Measurements from ENCODE around the gene PML.

PML gene, protein sequence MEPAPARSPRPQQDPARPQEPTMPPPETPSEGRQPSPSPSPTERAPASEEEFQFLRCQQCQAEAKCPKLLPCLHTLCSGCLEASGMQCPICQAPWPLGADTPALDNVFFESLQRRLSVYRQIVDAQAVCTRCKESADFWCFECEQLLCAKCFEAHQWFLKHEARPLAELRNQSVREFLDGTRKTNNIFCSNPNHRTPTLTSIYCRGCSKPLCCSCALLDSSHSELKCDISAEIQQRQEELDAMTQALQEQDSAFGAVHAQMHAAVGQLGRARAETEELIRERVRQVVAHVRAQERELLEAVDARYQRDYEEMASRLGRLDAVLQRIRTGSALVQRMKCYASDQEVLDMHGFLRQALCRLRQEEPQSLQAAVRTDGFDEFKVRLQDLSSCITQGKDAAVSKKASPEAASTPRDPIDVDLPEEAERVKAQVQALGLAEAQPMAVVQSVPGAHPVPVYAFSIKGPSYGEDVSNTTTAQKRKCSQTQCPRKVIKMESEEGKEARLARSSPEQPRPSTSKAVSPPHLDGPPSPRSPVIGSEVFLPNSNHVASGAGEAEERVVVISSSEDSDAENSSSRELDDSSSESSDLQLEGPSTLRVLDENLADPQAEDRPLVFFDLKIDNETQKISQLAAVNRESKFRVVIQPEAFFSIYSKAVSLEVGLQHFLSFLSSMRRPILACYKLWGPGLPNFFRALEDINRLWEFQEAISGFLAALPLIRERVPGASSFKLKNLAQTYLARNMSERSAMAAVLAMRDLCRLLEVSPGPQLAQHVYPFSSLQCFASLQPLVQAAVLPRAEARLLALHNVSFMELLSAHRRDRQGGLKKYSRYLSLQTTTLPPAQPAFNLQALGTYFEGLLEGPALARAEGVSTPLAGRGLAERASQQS

DNA sequence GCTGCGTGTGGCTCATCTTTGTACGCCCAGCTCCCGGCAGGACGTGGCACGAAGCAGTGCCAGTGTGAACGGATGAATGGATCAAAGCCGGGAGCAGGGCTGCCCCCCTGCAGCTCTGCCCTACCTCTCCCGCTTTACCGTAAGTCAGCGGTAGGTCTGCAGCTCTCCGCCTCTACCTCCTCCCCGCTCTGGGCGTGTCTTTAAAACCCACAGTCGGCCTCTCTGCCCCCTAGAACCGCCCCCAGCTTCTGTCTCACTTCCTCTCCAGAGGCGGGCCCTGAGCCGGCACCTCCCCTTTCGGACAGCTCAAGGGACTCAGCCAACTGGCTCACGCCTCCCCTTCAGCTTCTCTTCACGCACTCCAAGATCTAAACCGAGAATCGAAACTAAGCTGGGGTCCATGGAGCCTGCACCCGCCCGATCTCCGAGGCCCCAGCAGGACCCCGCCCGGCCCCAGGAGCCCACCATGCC is at the start of gene PML:
Gene PML, plus strand, starts transcription at position 304 of the 471 bp plus-strand sequence. Its CDS starts 97 bp downstream, at position 401.
- DNase-seq (ENCODE audit: low spot score), result peak; percentile 97

DNA sequence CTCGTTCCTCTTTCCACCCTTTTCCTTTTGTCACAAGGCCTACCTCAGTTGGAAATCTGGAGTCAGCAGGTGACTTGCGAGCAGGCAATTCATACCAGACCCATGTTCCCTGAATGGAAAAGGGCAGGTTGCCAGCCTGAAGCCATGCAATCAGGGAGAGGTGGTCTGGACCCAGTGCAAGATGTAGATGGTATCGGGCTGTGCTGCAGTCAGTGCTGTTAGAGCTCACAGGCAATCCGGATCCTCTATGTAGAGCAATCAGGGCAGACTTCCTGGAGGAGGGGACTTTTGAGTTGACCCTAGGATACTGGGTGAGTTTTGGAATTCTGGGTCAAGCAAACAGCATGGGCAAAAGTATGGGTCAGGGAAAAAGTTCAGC is 49.4 kb upstream of the PML start:
- no peak for DNase-seq (ENCODE audit: low spot score)

DNA sequence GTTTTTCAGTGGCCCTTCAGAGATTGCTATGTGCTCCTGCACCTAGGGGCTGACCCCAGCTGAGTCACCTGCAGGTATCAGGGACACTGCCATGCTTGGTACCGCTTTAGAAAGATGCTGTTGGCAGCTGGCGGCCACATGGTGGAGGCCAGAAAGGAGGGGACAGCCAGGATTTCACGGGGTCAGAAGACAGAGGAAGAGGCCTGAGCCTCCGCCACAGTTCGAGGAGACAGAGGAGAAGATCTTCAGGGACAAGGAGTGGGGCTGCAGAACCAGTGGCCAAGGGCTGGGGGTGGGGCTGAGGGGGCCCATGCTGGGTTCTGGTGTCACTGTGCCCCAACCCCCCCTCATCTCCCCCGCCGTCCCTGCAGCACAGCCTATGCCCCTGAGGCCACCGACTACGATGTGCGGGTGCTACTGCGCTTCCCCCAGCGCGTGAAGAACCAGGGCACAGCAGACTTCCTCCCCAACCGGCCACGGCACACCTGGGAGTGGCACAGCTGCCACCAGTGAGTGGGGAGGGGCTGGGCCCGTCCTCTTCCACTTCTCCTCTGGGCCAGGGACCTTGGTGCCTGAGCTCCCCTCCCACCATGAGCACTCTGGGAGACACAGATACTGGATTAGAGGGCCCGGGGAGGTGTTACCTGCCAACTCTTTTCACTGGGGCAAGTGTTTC is 48.3 kb upstream of the PML start:
- no peak for DNase-seq (ENCODE audit: low spot score)

DNA sequence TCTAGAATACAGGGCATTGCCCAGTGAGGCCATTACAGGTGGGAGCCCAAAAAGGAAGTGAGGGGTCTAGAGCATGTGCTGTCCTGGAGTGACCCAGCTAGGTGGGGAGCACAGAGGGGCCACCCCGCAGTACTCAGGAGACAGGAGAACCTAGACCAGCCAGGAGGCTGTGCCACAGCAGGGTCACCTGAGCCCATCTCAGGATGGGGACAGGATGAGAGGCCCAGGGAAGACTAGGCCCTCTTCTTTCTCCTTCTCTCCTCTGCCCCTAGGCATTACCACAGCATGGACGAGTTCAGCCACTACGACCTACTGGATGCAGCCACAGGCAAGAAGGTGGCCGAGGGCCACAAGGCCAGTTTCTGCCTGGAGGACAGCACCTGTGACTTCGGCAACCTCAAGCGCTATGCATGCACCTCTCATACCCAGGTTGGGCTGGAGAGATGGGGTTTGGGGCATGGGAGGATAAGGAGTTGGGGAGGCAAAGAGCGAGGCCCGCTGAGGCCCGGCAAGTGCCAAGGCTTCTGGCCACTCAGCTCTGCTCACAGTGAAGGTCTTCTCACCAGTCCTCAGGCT is 47.6 kb upstream of the PML start:
- no peak for DNase-seq (ENCODE audit: low spot score)

DNA sequence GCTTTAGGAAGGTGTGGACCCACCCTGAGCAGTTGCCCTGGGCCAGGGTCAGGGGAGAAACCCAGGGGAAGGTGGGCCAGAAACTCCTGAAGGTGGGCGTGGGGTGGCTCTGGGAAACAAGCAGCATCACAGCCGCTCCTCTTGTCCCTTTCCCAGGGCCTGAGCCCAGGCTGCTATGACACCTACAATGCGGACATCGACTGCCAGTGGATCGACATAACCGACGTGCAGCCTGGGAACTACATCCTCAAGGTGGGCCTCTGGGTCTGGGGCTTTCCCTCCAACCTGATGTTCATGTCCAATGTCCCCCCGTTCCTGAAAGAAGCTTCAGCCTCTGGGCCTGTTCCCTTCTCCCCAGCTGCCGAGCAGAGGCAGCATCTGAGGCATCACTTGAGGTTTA is 46.9 kb upstream of the PML start:
- no peak for DNase-seq (ENCODE audit: low spot score)

DNA sequence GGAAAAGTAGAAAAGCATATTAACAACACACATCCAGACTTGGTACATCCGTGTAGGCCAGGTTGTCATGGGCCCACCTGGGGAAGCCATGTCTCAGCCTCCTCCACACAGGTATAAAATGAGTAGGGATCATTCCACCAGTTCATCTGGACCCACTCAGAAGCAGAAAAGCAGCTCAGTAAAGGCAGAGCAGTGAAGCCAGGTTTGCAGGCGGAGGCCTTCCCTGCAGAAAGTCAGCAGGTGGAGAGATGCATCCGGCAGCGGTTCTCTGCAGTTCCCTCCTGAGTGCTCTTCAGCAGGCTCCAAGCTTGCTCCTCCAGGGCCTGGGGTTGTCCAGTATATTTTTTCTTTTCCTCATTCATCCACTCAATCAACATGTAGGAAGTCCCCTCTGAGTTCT is 46.1 kb upstream of the PML start:
- no peak for DNase-seq (ENCODE audit: low spot score)

DNA sequence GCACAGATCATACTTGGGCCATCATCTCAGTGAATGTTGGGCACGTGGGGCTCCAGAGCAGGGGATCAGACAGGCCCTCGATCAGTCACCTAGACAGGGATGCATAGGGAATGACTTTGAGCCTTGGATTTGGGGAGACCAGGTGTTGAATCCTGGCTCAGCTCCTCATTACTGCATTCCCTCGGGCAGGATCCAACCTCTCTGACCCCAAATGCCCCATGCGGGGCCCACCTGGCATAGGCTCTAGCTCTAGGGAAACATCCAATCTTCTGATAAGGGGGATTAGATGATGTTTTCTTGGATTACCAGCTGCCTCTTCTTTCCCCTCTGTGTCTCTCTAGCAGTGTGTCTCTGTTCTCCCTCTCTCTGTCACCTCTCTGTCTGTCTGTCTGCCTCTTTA is 45.5 kb upstream of the PML start:
- no peak for DNase-seq (ENCODE audit: low spot score)

DNA sequence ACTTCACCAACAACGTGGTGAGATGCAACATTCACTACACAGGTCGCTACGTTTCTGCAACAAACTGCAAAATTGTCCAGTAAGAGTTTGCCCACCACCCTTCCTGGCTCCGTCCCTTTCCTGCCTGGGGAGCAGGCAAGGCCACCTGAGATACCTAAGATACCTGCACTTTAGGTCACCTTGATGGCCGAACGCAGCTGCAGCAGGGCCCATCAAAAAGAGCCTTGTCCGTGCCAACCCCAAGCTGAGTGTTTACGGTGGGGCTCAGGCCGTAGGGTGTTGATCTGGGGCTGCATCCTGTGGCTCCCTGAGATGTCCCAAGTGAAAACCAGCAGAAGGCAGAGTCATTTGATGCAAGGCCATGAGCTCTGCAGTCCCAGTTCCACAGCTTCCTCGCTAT is 45.0 kb upstream of the PML start:
- no peak for DNase-seq (ENCODE audit: low spot score)

DNA sequence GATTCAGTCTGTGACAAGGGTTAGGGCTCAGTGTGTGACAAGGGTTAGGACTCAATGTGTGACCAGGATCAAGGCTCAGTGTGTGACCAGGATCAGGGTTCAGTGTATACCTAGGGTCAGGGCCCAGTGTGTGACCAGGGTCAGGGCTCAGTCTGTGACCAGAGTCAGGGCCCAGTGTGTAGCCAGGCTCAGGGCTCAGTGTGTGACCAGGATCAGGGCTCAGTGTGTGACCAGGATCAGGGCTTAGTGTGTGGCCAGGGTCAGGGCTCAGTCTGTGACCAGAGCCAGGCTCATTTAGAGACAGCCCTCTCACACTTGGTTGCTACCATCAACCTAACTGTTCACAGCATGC is 44.1 kb upstream of the PML start:
- no peak for DNase-seq (ENCODE audit: low spot score)

DNA sequence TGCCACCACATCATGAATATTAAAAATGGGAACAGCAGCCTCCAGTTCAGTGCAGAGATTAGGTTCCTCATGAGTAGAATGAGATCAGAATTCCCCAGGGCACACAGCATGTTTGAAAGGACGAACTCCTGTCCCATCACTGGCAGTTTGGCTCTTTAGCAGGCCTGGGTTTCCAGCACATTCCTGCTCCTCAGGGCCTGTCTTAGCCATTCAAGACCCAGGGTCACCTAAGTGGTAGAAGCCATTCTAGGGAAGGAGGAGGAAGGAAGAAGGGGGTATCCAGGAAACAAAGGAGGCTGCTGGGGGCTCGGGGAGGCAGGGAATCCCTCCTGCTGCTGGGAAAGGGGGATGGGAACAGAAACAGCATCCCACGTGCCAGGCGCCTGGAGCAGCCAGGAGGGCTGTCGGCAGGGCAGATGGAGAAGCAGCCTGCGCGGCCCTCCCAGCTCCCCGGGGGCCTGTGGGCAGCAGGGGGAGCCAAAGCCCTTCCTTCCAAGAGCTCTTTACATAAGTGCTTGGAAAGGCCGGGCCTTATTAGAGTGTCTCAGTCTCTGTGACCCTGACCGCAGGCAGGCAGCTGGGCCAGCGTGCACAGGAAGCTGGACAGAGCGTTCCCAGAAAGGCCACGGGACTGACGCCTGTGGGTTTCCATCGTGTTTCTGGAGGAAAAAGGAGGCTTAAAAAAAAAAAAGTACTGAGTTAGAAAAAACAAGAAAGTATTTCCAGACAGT is 43.5 kb upstream of the PML start:
- peak; percentile 95 for DNase-seq (ENCODE audit: low spot score)

DNA sequence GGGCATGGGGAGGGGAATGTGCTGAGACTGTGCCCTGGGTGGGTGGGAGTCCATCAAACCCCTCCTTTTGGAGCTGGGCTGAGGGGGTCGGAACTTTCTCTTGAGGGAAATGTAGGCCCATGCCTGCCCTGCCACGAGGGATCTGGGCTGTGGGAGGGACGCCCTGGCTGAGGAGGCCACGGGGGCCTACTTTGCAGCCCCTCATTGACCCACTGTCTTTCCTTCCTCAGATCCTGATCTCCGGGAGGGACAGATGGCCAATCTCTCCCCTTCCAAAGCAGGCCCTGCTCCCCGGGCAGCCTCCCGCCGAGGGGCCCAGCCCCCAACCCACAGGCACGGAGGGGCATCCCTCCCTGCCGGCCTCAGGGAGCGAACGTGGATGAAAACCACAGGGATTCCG is 42.9 kb upstream of the PML start:
- no peak for DNase-seq (ENCODE audit: low spot score)

DNA sequence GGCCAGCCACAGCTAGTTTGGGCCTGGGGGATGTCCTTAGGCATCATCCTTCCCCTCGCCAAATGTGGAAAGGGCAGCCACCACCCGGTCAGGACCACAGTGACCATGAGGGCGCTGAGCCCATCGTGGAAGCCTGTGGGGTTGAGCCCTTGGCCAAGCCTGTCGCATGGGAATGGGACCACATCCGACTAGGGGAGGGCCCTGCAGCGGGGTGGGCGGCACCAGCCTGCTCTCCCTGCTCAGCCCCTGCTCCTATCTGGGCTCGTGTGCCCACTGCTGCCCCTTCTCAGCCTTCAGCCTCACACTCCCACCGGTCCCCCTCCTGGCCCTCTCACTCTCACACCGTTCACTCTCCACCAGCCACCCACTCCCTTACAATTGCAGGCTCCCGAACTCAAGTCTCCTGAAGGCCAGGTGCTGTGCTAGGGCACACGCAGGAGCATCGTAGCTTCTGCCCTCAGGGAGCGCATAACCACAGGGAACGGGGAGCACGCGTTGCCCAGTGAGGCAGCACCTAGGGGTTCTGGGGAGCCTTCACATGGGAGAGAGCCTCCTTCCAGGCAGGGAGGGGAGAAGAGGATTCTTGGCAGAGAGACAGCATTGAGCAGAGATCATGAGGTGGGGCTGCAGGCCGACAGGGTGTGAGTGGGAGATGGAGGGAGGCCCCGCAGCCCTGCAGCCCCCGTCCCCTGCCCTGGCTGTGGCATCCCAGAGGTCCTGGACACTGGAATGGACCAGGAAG is 42.2 kb upstream of the PML start:
- DNase-seq (ENCODE audit: low spot score), result no peak

DNA sequence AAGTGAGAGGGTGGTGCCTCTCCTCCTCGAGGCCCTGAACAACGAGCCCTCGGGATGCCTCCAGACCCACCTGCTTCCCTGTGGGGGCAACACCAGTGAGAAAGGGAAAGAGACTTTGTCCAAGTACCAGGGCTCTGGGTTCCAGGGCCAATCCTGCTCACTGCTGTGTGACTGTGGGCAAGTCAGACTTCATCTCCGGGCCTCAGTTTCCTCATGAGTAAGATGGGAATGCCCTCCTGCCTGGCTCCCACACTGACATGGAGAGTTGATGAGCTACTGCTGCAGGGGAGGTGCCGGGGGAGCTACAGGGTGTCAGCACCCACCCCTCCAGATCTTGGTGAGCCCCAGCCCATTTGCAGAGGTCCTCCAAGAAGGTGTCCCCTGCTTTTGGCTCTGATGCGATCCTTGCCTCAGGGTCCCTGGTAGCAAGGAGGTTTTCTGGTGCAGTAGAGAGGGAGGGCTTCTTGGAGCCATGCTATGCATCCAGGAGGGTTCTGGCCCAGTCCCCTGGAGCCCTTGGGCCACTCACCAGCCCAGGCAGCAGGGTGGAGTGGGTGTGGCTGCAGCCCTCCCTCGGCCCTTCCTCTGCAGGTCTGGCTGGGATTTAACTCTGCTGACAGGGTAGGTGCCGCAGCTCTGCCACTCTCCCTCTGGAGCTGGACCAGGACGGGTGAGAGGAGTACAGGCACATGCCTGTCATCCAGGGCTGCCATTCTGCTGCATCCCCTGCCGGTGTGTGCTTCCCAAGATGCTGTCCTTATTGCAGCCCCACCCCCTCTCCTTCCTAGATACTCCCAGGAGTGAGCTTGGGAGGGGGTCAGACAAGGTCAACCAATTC is 41.4 kb upstream of the PML start:
- DNase-seq (ENCODE audit: low spot score), result no peak

DNA sequence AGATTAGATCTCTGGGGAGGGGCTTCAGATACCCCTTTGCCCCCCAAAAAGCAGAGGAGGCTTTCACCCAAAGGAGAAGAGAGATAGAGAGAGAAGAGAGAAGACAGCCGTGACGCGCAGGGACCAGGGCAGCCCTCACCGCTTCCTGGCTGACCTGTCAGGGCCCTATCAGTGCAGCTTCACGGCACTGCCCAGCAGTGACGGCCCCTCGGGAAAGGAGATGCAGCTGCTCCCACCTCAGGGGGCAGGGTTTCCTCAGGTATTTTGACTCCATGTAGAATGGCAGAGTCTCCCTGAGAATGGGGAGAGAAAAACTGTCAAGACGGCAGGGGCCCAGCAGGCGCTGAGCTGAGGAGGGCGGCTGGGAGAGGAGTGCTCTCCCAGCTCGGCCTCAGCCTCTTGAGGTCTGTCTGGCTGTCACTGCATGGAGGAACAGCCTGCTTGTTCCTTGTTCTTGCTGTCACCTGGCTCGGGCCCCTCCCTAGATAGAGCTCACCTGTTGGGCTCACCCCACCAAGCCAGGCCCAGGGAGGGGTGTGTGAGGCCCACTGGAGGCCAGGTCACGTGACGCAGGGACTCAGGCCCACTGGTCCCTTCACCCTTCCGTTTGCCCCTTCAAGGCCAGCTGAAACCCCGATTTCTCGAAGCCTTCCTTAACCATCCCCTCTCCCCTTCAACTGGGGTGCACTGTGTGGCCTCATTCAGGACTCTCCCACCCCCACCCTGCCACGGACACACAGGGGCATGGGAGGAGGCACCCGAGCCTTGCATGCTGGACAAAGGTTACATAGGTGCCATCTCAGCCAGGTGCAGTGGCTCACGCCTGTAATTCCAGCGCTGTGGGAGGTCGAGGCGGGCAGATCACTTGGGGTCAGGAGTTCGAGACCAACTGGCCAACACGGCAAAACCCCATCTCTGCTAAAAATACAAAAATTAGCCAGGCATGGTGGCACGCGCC is 40.0 kb upstream of the PML start:
- DNase-seq (ENCODE audit: low spot score), result no peak

DNA sequence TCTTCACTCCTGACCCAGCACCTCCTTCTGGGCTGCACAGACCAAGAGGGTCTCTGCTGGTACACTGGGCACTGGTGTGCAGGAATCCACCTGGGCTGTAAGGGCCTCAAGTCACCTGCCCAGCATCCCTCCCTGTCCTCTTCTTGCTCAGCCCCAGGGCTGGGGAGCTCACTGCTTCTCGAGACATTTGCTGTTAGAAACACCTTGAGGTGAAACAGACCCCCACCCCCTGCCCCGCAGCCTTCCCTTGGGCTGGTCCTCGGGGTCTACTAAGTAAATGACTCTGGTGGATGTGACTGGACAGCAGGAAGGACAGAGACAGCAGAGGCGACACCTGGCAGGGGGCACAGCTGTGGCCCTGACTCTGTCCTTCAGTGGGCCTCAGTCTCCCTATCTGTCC is 39.2 kb upstream of the PML start:
- no peak for DNase-seq (ENCODE audit: low spot score)

DNA sequence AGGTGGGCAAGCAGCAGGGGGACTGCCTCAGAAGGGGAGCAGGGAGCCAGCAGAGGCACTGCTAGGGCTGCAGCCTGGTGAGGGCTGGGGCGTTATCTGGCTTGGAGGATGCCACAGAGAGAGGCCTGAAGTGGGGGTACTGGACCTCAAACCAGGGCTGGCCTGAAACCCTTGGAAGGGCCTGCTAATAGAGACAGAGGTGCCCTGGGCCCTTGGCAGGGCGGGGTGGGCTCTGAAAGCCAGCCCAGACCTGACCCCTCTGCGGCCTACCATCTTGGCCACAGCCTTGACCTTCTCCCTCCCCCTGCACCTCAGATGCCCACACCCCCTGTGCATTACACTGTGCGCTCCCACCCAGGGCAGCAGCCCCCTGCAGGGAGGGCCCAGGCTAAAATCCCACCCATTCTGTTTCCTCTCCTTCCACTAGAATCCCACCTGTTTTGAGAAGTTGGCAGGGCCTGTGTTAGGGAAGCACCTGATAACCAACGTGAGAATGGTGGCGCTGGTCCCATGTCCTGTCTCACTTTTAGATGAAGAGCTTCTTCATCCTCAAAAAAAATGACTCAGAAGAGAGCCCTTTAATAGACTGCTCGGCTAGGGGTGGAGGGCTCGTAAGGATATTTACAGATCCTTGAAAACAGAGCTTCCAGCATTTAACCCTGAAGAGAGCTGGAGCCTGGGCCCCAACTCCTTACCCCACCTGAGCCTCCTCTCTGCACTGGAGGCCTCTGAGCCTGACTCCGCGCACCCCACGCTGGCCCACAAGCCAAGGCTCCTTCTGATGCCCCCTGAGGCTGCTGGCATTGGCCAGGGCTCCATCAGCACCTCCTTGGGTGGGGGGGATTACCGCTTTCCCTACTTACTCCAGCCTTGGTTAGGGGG is 38.4 kb upstream of the PML start:
- no peak for DNase-seq (ENCODE audit: low spot score)

DNA sequence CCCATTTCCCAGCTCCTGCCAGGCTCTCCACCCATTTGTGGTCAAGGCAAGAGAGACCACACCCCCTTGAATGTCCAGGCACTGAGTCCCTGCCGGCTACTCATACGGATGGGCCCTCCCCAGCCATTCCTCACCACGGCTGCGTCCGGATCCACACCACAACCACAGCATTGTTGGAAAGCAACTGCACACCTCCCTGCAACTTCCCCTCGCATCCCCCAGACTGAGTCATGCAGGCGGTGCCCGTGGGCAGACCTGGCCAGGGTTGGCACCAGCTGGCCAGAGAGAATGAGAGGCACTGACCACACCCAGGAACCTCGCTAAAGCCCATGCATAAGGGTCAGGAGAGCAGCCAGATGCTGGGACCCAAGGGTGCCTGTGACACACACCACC is 37.8 kb upstream of the PML start:
- DNase-seq (ENCODE audit: low spot score), result peak; percentile 96

DNA sequence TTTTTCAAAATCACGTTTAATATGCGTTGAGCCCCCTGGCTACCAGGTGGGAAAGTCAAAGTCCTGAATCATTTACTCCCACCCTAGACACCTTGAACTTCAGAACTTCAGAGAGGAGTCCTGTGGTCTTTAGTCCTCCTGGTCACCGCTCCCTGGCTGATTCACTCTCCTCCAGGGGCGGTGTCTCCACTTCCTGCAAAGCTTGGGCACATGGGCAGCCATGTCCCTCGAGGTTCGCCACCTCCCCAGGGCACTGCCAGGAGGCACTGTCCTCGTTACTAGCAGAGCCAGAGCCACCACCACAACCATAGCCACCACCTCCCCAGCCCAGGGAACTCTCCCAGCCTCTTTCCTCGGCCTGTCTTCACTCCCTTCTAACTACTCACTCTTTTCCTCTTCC is 37.2 kb upstream of the PML start:
- DNase-seq (ENCODE audit: low spot score), result no peak

Measured in AG08395 (cell line).